ENCODE data around the gene LMBRD2. TPM values are rescaled to one million over a fixed set of nuclear protein-coding genes. Genes with fewer than 3 reads are reported as not detected.

The LMBRD2 gene
- total and polyA plus RNA-seq, 10 of the 15 experiments (the other 5 are each of a cell fraction or from before 2014, with no cell fraction given) = 0.90 to 9.8 (median 6.5) TPM

DNA sequence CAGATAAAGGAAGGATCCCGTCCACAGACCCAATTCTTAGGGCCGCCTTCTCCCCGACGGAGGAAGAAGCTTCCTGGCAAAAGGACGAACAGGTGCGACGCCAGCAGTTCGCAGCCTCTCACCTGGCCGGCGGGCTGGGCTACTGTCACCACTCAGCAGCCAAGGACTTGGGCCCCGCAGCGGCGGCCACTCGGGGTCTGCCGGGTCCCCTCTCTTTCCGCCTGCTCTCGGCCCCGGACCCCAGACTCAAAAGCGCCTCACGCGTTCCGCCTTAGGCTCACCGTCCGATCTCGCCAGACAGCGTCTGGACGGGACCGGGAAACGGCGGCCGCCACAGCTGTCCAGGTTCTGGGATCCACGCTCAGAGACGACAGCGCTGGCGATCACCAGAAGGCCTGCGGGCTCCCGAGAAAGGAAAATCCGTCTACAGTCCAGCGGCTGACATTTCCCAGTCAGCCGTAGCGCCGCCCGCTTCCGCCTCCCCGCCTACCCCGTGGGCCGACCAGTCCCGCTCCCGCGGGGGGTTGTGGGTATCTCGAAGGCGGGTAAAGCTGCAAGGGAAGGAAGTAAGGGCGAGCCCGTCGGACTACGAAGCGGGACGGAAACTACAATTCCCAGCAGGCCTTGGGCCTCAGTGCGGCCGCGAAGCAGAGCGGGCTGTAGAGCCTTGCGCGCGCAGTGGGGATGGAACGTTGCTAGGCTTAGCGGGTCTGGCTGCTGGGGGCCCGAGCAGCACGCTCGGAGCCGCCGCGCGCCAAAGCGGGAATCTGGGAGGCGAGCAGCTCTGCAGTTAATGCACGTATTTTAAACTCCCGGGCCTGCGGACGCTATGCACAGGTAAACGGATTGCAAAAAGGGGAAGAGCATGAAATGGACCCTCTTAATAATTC, at the start of gene LMBRD2, which contains the start of gene SKP2 (continued):
- TF ChIP-seq SP1 (IDR thresholded peaks at IDR 0.05; ENCODE audit: low read depth, low read length) (peak; percentile 39), SPI1 (IDR thresholded peaks at IDR 0.05; ENCODE audit: borderline replicate concordance, insufficient read depth, low read depth, low read length) (peak; percentile 47; the same call in 1 of the 2 replicates), SUPT20H (IDR thresholded peaks at IDR 0.05; ENCODE audit: borderline replicate concordance, control insufficient read depth, low read depth, low read length) (no peak), NRF1 (conservative IDR thresholded peaks at IDR 0.05; ENCODE audit: low read depth, low read length) (peak; percentile 51)

DNA sequence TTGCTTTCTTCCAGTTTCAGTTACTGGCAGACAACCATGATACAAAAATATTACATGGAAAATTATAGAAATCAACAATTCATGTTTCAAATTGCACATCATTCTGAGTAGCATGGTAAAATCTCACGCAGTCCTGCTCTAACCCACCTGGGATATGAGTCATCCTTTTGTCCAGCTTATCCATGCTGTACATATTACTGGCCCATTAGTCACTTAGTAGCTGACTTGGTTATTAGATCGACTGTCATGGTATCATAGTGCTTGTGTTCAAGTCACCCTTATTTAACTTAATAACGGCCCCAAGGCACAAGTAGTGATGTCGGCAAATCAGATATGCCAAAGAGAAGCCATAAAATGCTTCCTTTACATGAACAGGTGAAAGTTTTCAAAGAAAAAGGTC, 48.8 kb upstream of the LMBRD2 start:
- Histone ChIP-seq H4K20me1 (ENCODE audit: control insufficient read depth, insufficient read depth) (no peaks in the 10 kb centered on the region), H3K27me3 (replicated peaks in 1 of 2; ENCODE audit: control insufficient read depth in 2 of 2, insufficient read depth in 2 of 2, low read length in 1 of 2) (no peaks in the 10 kb centered on the region), H3K27ac (ENCODE audit: control insufficient read depth, insufficient read depth) (no peak overlapping the region), H3K4me3 (no peak overlapping the region), H3K4me2 (ENCODE audit: control insufficient read depth, insufficient read depth) (no peak overlapping the region), H3K36me3 (ENCODE audit: control insufficient read depth in 2 of 2, insufficient read depth in 2 of 2, low read length in 1 of 2) (peaks cover 0 to 3% of the 10 kb centered on the region in 2 experiments; a peak in 2 of 4 replicates), H3K4me1 (ENCODE audit: control insufficient read depth, insufficient read depth, low read length) (no peaks in the 10 kb centered on the region), H2AFZ (ENCODE audit: control insufficient read depth, low read depth, low read length) (no peak overlapping the region), H3K9ac (ENCODE audit: control insufficient read depth, insufficient read depth, low read length) (no peak overlapping the region), H3K79me2 (ENCODE audit: control insufficient read depth, insufficient read depth, low read length) (no peaks in the 10 kb centered on the region), H3K9me3 (replicated peaks; ENCODE audit: control insufficient read depth, insufficient read depth, low read length) (no peaks in the 10 kb centered on the region)
- RAD21 ChIA-PET (ENCODE audit: unreplicated experiment) = no interaction called here
- in situ Hi-C loops (cut with MboI) (no loop called here), intact Hi-C loops (cut with micrococcal nuclease; ENCODE audit: unreplicated experiment) (no loop called here)
- BruUV-seq (replicated peaks) = no TSS peak
- POLR2A ChIA-PET = no interaction called here
- ATAC-seq (no peak), DNase-seq (ENCODE audit: low read depth, low spot score) (no peak), FAIRE-seq (no peak)
- SMC1A ChIA-PET (ENCODE audit: uncharacterized antibody, unreplicated experiment) = no interaction called here
- CTCF ChIA-PET = no interaction called here
- WGBS (ENCODE audit: insufficient coverage, insufficient replicate concordance, low lambda C conversion rate, missing lambda C conversion rate) = 97% methylated on average over 4 of the region's 4 CpGs
- no peak for TF ChIP-seq FOXM1 (IDR thresholded peaks at IDR 0.05; ENCODE audit: low read depth, low read length)
